ENCODE data around the gene WFDC5. TPM values are rescaled to one million over a fixed set of nuclear protein-coding genes. Genes with fewer than 3 reads are reported as not detected.

The WFDC5 gene
- total RNA-seq, 5 donors from 2014 or later (not counting 1 experiment from before 2014, with no cell fraction given): not detected

GRCh38 chr20:45118028-45118427 lies 3.1 kb upstream of the WFDC5 start:
- no peaks in the 10 kb centered on the region for H3K36me3 Mint-ChIP-seq
- no peak overlapping the region for H3K27ac Mint-ChIP-seq
- WGBS (ENCODE audit: insufficient coverage): no CpG with 5 or more reads among the region's 2 CpGs
- no peak for DNase-seq
- Histone ChIP-seq H3K27me3 (replicated peaks in 1 of 2; ENCODE audit: control insufficient read depth in 2 of 2, extremely low read depth in 1 of 2, insufficient read depth in 2 of 2, low read length in 1 of 2) (peaks cover 0 to 5% of the 10 kb centered on the region in 2 experiments), H3K36me3 (ENCODE audit: control insufficient read depth in 2 of 2, extremely low read depth in 1 of 2, insufficient read depth in 1 of 2, low read length in 1 of 2) (no peaks in the 10 kb centered on the region), H3K9me3 (no peaks in the 10 kb centered on the region), H3K4me3 (ENCODE audit: control insufficient read depth in 1 of 2, extremely low read depth in 1 of 2, low read length in 1 of 2) (no peak overlapping the region), H3K27ac (ENCODE audit: low read length) (no peak overlapping the region), H3K4me1 (ENCODE audit: control insufficient read depth in 1 of 2, extremely low read depth in 1 of 2, insufficient read depth in 2 of 2, low read length in 2 of 2) (peaks cover 0 to 4% of the 10 kb centered on the region in 2 experiments)
- CTCF ChIA-PET: no interaction called here
- POLR2A ChIA-PET: no interaction called here
- H3K9me3 Mint-ChIP-seq: no peaks in the 10 kb centered on the region
- H3K27me3 Mint-ChIP-seq: peaks cover 16 to 22% of the 10 kb centered on the region in 2 donors
- H3K4me3 Mint-ChIP-seq: no peak overlapping the region
- peaks cover 6 to 11% (median 7%) of the 10 kb centered on the region in 3 donors for H3K4me1 Mint-ChIP-seq
- no peak for ATAC-seq (replicated peaks in 1 of 4)

- no peak overlapping the region for H3K27ac ChIP-seq (ENCODE audit: low read length)
- no peaks in the 10 kb centered on the region for H3K36me3 Mint-ChIP-seq
- peaks cover 6 to 11% (median 7%) of the 10 kb centered on the region in 3 donors for H3K4me1 Mint-ChIP-seq
- ATAC-seq (replicated peaks in 1 of 4): no peak
- WGBS (ENCODE audit: insufficient coverage): 59% methylated on average over 2 of the region's 4 CpGs
- CTCF ChIA-PET: no interaction called here
- DNase-seq: no peak
- peaks cover 16 to 20% of the 10 kb centered on the region in 2 donors for H3K27me3 Mint-ChIP-seq
- H3K4me3 Mint-ChIP-seq: no peak overlapping the region
- H3K9me3 ChIP-seq: no peaks in the 10 kb centered on the region
- H3K4me1 ChIP-seq (ENCODE audit: control insufficient read depth in 1 of 2, extremely low read depth in 1 of 2, insufficient read depth in 2 of 2, low read length in 2 of 2): peaks cover 0 to 4% of the 10 kb centered on the region in 2 experiments
- H3K9me3 Mint-ChIP-seq: no peaks in the 10 kb centered on the region
- no peak overlapping the region for H3K4me3 ChIP-seq (ENCODE audit: control insufficient read depth in 1 of 2, extremely low read depth in 1 of 2, low read length in 1 of 2)
- POLR2A ChIA-PET: no interaction called here
- H3K36me3 ChIP-seq (ENCODE audit: control insufficient read depth in 2 of 2, extremely low read depth in 1 of 2, insufficient read depth in 1 of 2, low read length in 1 of 2): no peaks in the 10 kb centered on the region
- H3K27me3 ChIP-seq (replicated peaks in 1 of 2; ENCODE audit: control insufficient read depth in 2 of 2, extremely low read depth in 1 of 2, insufficient read depth in 2 of 2, low read length in 1 of 2): peaks cover 0 to 5% of the 10 kb centered on the region in 2 experiments
- H3K27ac Mint-ChIP-seq: no peak overlapping the region
Observed at GRCh38 chr20:45117581-45117980, 2.6 kb upstream of the WFDC5 start.

GRCh38 chr20:45115829-45116228 lies 855 bp upstream of the WFDC5 start:
- ChIA-PET POLR2A (no interaction called here), CTCF (no interaction called here)
- WGBS (ENCODE audit: insufficient coverage): no CpG with 5 or more reads among the region's 4 CpGs
- Histone ChIP-seq H3K36me3 (ENCODE audit: control insufficient read depth in 2 of 2, extremely low read depth in 1 of 2, insufficient read depth in 1 of 2, low read length in 1 of 2) (no peaks in the 10 kb centered on the region), H3K27ac (ENCODE audit: low read length) (no peak overlapping the region), H3K27me3 (replicated peaks in 1 of 2; ENCODE audit: control insufficient read depth in 2 of 2, extremely low read depth in 1 of 2, insufficient read depth in 2 of 2, low read length in 1 of 2) (peaks cover 0 to 12% of the 10 kb centered on the region in 2 experiments), H3K4me1 (ENCODE audit: control insufficient read depth in 1 of 2, extremely low read depth in 1 of 2, insufficient read depth in 2 of 2, low read length in 2 of 2) (peaks cover 0 to 4% of the 10 kb centered on the region in 2 experiments), H3K4me3 (ENCODE audit: control insufficient read depth in 1 of 2, extremely low read depth in 1 of 2, low read length in 1 of 2) (no peak overlapping the region), H3K9me3 (no peaks in the 10 kb centered on the region)
- H3K27ac Mint-ChIP-seq: no peak overlapping the region
- DNase-seq (no peak), ATAC-seq (replicated peaks in 1 of 4) (no peak)
- H3K27me3 Mint-ChIP-seq: peaks cover 16 to 17% of the 10 kb centered on the region in 2 donors
- H3K4me1 Mint-ChIP-seq: peaks cover 6 to 11% (median 7%) of the 10 kb centered on the region in 3 donors
- no peaks in the 10 kb centered on the region for H3K9me3 Mint-ChIP-seq
- no peaks in the 10 kb centered on the region for H3K36me3 Mint-ChIP-seq
- no peak overlapping the region for H3K4me3 Mint-ChIP-seq

GRCh38 chr20:45115386-45115774 lies 406 bp upstream of the WFDC5 start:
- H3K9me3 ChIP-seq: no peaks in the 10 kb centered on the region
- no peaks in the 10 kb centered on the region for H3K36me3 ChIP-seq (ENCODE audit: control insufficient read depth in 2 of 2, extremely low read depth in 1 of 2, insufficient read depth in 1 of 2, low read length in 1 of 2)
- H3K36me3 Mint-ChIP-seq: no peaks in the 10 kb centered on the region
- ChIA-PET POLR2A (no interaction called here), CTCF (interaction anchor here in 1 of 2 donors (0.6 kb wide), 1 partner anchor 21 kb away, joined by 3 read pairs; no protein-coding TSS in a partner anchor)
- no peak overlapping the region for H3K4me3 ChIP-seq (ENCODE audit: control insufficient read depth in 1 of 2, extremely low read depth in 1 of 2, low read length in 1 of 2)
- H3K27me3 ChIP-seq (replicated peaks in 1 of 2; ENCODE audit: control insufficient read depth in 2 of 2, extremely low read depth in 1 of 2, insufficient read depth in 2 of 2, low read length in 1 of 2): peaks cover 0 to 12% of the 10 kb centered on the region in 2 experiments
- WGBS (ENCODE audit: insufficient coverage): 95% methylated on average over 3 of the region's 3 CpGs
- peaks cover 16% of the 10 kb centered on the region in 2 donors for H3K27me3 Mint-ChIP-seq
- ATAC-seq (replicated peaks in 1 of 4) (no peak), DNase-seq (no peak)
- peaks cover 0 to 4% of the 10 kb centered on the region in 2 experiments for H3K4me1 ChIP-seq (ENCODE audit: control insufficient read depth in 1 of 2, extremely low read depth in 1 of 2, insufficient read depth in 2 of 2, low read length in 2 of 2)
- H3K4me1 Mint-ChIP-seq: peaks cover 6 to 11% (median 7%) of the 10 kb centered on the region in 3 donors
- H3K4me3 Mint-ChIP-seq: no peak overlapping the region
- no peak overlapping the region for H3K27ac ChIP-seq (ENCODE audit: low read length)
- no peak overlapping the region for H3K27ac Mint-ChIP-seq
- H3K9me3 Mint-ChIP-seq: no peaks in the 10 kb centered on the region

- H3K27me3 ChIP-seq (replicated peaks in 1 of 2; ENCODE audit: control insufficient read depth in 2 of 2, extremely low read depth in 1 of 2, insufficient read depth in 2 of 2, low read length in 1 of 2): peaks cover 0 to 12% of the 10 kb centered on the region in 2 experiments
- H3K9me3 Mint-ChIP-seq: no peaks in the 10 kb centered on the region
- CTCF ChIA-PET: no interaction called here
- no peaks in the 10 kb centered on the region for H3K36me3 ChIP-seq (ENCODE audit: control insufficient read depth in 2 of 2, extremely low read depth in 1 of 2, insufficient read depth in 1 of 2, low read length in 1 of 2)
- WGBS (ENCODE audit: insufficient coverage): 93% methylated on average over 3 of the region's 3 CpGs
- peaks cover 6 to 11% (median 7%) of the 10 kb centered on the region in 3 donors for H3K4me1 Mint-ChIP-seq
- no peaks in the 10 kb centered on the region for H3K36me3 Mint-ChIP-seq
- DNase-seq: no peak
- ATAC-seq (replicated peaks in 1 of 4): no peak
- H3K27ac Mint-ChIP-seq: no peak overlapping the region
- H3K9me3 ChIP-seq: no peaks in the 10 kb centered on the region
- H3K4me3 Mint-ChIP-seq: no peak overlapping the region
- POLR2A ChIA-PET: no interaction called here
- H3K27me3 Mint-ChIP-seq: peaks cover 11 to 15% of the 10 kb centered on the region in 2 donors
- H3K4me1 ChIP-seq (ENCODE audit: control insufficient read depth in 1 of 2, extremely low read depth in 1 of 2, insufficient read depth in 2 of 2, low read length in 2 of 2): peaks cover 0 to 4% of the 10 kb centered on the region in 2 experiments
- no peak overlapping the region for H3K4me3 ChIP-seq (ENCODE audit: control insufficient read depth in 1 of 2, extremely low read depth in 1 of 2, low read length in 1 of 2)
- no peak overlapping the region for H3K27ac ChIP-seq (ENCODE audit: low read length)
Observed at GRCh38 chr20:45113865-45114264, 1.1 kb downstream of the WFDC5 start.

GRCh38 chr20:45112754-45113153 lies 2.2 kb downstream of the WFDC5 start:
- no peaks in the 10 kb centered on the region for H3K36me3 ChIP-seq (ENCODE audit: control insufficient read depth in 2 of 2, extremely low read depth in 1 of 2, insufficient read depth in 1 of 2, low read length in 1 of 2)
- Mint-ChIP-seq H3K4me3 (no peak overlapping the region), H3K4me1 (peaks cover 6 to 11% (median 7%) of the 10 kb centered on the region in 3 donors), H3K27me3 (peaks cover 9 to 14% of the 10 kb centered on the region in 2 donors), H3K36me3 (no peaks in the 10 kb centered on the region), H3K27ac (no peak overlapping the region), H3K9me3 (no peaks in the 10 kb centered on the region)
- no peak for DNase-seq
- CTCF ChIA-PET: interaction anchor here in 1 of 2 donors (1.9 kb wide), 1 partner anchor 69 kb away, joined by 6 read pairs; no protein-coding TSS in a partner anchor
- POLR2A ChIA-PET: interaction anchor here in 1 of 2 donors (0.6 kb wide), 1 partner anchor 164 kb away, joined by 3 read pairs; no protein-coding TSS in a partner anchor
- no peak overlapping the region for H3K27ac ChIP-seq (ENCODE audit: low read length)
- H3K9me3 ChIP-seq: no peaks in the 10 kb centered on the region
- peaks cover 0 to 4% of the 10 kb centered on the region in 2 experiments for H3K4me1 ChIP-seq (ENCODE audit: control insufficient read depth in 1 of 2, extremely low read depth in 1 of 2, insufficient read depth in 2 of 2, low read length in 2 of 2)
- no peak for ATAC-seq (replicated peaks in 1 of 4)
- no peak overlapping the region for H3K4me3 ChIP-seq (ENCODE audit: control insufficient read depth in 1 of 2, extremely low read depth in 1 of 2, low read length in 1 of 2)
- peaks cover 0 to 12% of the 10 kb centered on the region in 2 experiments for H3K27me3 ChIP-seq (replicated peaks in 1 of 2; ENCODE audit: control insufficient read depth in 2 of 2, extremely low read depth in 1 of 2, insufficient read depth in 2 of 2, low read length in 1 of 2)

All from T-cell (primary cell).